Brain microvascular endothelial cell (primary cell): ENCODE results near the gene SLC25A13.

Source experiments
- DNase-seq: peaks from one replicate; pipeline ENCODE4 v3.0.0-alpha.2; 2020
- H3K27ac ChIP-seq: fragments of 250-450 bp; sonication (Bioruptor Pico); 2 replicates; pipeline ENCODE4 v1.5.1; 2020; ENCODE audit warnings: mild to moderate bottlenecking, moderate library complexity
- H3K27me3 ChIP-seq: fragments of 250-450 bp; sonication (Bioruptor Pico); replicated peaks from 2 replicates; pipeline ENCODE4 v1.5.1; 2020; ENCODE audit warnings: mild to moderate bottlenecking
- H3K36me3 ChIP-seq: fragments of 250-450 bp; sonication (Bioruptor Pico); replicated peaks from 2 replicates; pipeline ENCODE4 v1.5.1; 2020; ENCODE audit warnings: mild to moderate bottlenecking
- H3K4me3 ChIP-seq: 2 replicates; pipeline ENCODE4 v1.5.1; 2011; ENCODE audit warnings: low read depth, mild to moderate bottlenecking, control low read depth, low read length, moderate library complexity
- CTCF ChIP-seq: IDR thresholded peaks from 2 replicates; pipeline ENCODE4 v1.5.1; 2011; ENCODE audit warnings: low read depth, mild to moderate bottlenecking, moderate library complexity, low read length, control low read depth, inconsistent platforms; ENCODE audit errors: missing control alignments
- in situ Hi-C: cut with HindIII; loops from 2 replicates; pipeline ENCODE4 v1.10.0; 2017; ENCODE audit warnings: low sequenced_read_pairs, low pct_ligation_motif_present

Gene SLC25A13

GRCh38 chr7:96277921-96278320 is 44.0 kb downstream of the SLC25A13 start:
- H3K27ac ChIP-seq: no peak overlapping the region
- in situ Hi-C loops: no loop called here
- H3K36me3 ChIP-seq: no peaks in the 10 kb centered on the region
- H3K4me3 ChIP-seq: no peak overlapping the region
- no peaks in the 10 kb centered on the region for H3K27me3 ChIP-seq
- TF ChIP-seq CTCF: no peak
- no peak for DNase-seq

- no peak for DNase-seq
- Histone ChIP-seq H3K36me3 (no peaks in the 10 kb centered on the region), H3K4me3 (no peak overlapping the region), H3K27ac (no peak overlapping the region), H3K27me3 (no peaks in the 10 kb centered on the region)
- TF ChIP-seq CTCF: no peak
- in situ Hi-C loops: no loop called here
These were observed 45.9 kb downstream of the SLC25A13 start for GRCh38 chr7:96276019-96276418.

- no peaks in the 10 kb centered on the region for H3K36me3 ChIP-seq
- no peak for DNase-seq
- no peak for TF ChIP-seq CTCF
- H3K4me3 ChIP-seq: no peak overlapping the region
- in situ Hi-C loops: no loop called here
- H3K27ac ChIP-seq: no peak overlapping the region
- H3K27me3 ChIP-seq: no peaks in the 10 kb centered on the region
These were observed 48.2 kb downstream of the SLC25A13 start for GRCh38 chr7:96273716-96274115.

- Histone ChIP-seq H3K27ac (no peak overlapping the region), H3K4me3 (no peak overlapping the region), H3K27me3 (no peaks in the 10 kb centered on the region), H3K36me3 (no peaks in the 10 kb centered on the region)
- TF ChIP-seq CTCF: no peak
- no peak for DNase-seq
- in situ Hi-C loops: no loop called here
These were observed 52.5 kb downstream of the SLC25A13 start for GRCh38 chr7:96269246-96269994.

GRCh38 chr7:96266580-96266979 is 55.3 kb downstream of the SLC25A13 start:
- Histone ChIP-seq H3K27me3 (no peaks in the 10 kb centered on the region), H3K36me3 (no peaks in the 10 kb centered on the region), H3K27ac (no peak overlapping the region), H3K4me3 (no peak overlapping the region)
- no peak for TF ChIP-seq CTCF
- DNase-seq: no peak
- in situ Hi-C loops: no loop called here

- Histone ChIP-seq H3K36me3 (no peaks in the 10 kb centered on the region), H3K4me3 (no peak overlapping the region), H3K27me3 (no peaks in the 10 kb centered on the region), H3K27ac (no peak overlapping the region)
- no peak for DNase-seq
- in situ Hi-C loops: no loop called here
- TF ChIP-seq CTCF: no peak
These were observed 55.9 kb downstream of the SLC25A13 start for GRCh38 chr7:96266015-96266414.
